Measurements from ENCODE around the gene ALPP.

- TF ChIP-seq ZNF274 (IDR thresholded peaks at IDR 0.05; ENCODE audit: low read depth, low read length) (no peak), YY1 (IDR thresholded peaks at IDR 0.05; ENCODE audit: insufficient read depth, insufficient read length) (no peak), SUZ12 (IDR thresholded peaks at IDR 0.05; ENCODE audit: extremely low read depth, insufficient read depth, insufficient read length) (no peak)
Measured at GRCh38 chr2:232340171-232340935, 38.2 kb upstream of the ALPP start.

Measured in NT2/D1 (cell line).